Vagina (tissue), 2 donors: Measurements from ENCODE around the gene KLHDC4. TPM values are rescaled to one million over a fixed set of nuclear protein-coding genes. Genes with fewer than 3 reads are reported as not detected.

ENCODE experiments used
- DNase-seq, 2 donors: peaks; one replicate each; pipeline ENCODE4 v3.0.0-alpha.2; 2017; ENCODE audit errors: extremely low spot score in 2 of 2
- H3K27ac ChIP-seq: fragments of 200-600 bp; sonication (generic); one replicate; pipeline ENCODE4 v1.5.1; 2019
- H3K27me3 ChIP-seq: fragments of 200-600 bp; sonication (generic); one replicate; pipeline ENCODE4 v1.5.1; 2019
- H3K36me3 ChIP-seq, 2 donors: fragments of 200-600 bp; sonication (generic); one replicate each; pipeline ENCODE4 v1.5.1; 2017 to 2019
- H3K4me1 ChIP-seq: fragments of 200-600 bp; sonication (generic); one replicate; pipeline ENCODE4 v1.5.1; 2019
- H3K4me3 ChIP-seq, 2 donors: fragments of 200-600 bp; sonication (generic); 1 replicate in 1 of 2; 2 replicates in 1 of 2; pipeline ENCODE4 v1.5.1; 2016 to 2019
- H3K9me3 ChIP-seq: fragments of 200-600 bp; sonication (generic); one replicate; pipeline ENCODE4 v1.5.1; 2019
- POLR2A ChIP-seq, 2 donors: fragments of 450-650 bp; IDR thresholded peaks; one replicate each; pipeline ENCODE4 v1.6.1; 2017; ENCODE audit warnings: antibody characterized with exemption in 2 of 2, mild to moderate bottlenecking in 2 of 2, moderate library complexity in 2 of 2
- POLR2AphosphoS5 ChIP-seq, 2 donors: sonication (generic); formaldehyde crosslinking; IDR thresholded peaks; one replicate each; pipeline ENCODE4 v1.9.0; 2017; ENCODE audit warnings: antibody characterized with exemption in 2 of 2, mild to moderate bottlenecking in 2 of 2, low read depth in 1 of 2; ENCODE audit not compliant: insufficient read depth in 1 of 2
- intact Hi-C: fragments of 100-400 bp; cut with DNase I; formaldehyde crosslinking; loops from one replicate; pipeline ENCODE4 v1.15.1; 2023
- total RNA-seq: library from RNA; depleted of rRNA; stranded (reverse); fragments of >200 nt; gene quantifications from one replicate; pipeline ENCODE4 v1.2.3, GENCODE V29; 2016
- TF ChIP-seq, protein P1 (sequence below), 3 experiments: fragments of 450-650 bp in 2 of 3; fragments of 200-600 bp in 1 of 3; sonication (generic) in 1 of 3; IDR thresholded peaks; one replicate each; pipeline ENCODE4 v1.5.1; 2017 to 2019; ENCODE audit warnings: antibody characterized with exemption in 3 of 3, mild to moderate bottlenecking in 2 of 3, moderate library complexity in 2 of 3

Gene KLHDC4
- total RNA-seq, 1 donor from 2014 or later: 62.9 TPM

DNA sequence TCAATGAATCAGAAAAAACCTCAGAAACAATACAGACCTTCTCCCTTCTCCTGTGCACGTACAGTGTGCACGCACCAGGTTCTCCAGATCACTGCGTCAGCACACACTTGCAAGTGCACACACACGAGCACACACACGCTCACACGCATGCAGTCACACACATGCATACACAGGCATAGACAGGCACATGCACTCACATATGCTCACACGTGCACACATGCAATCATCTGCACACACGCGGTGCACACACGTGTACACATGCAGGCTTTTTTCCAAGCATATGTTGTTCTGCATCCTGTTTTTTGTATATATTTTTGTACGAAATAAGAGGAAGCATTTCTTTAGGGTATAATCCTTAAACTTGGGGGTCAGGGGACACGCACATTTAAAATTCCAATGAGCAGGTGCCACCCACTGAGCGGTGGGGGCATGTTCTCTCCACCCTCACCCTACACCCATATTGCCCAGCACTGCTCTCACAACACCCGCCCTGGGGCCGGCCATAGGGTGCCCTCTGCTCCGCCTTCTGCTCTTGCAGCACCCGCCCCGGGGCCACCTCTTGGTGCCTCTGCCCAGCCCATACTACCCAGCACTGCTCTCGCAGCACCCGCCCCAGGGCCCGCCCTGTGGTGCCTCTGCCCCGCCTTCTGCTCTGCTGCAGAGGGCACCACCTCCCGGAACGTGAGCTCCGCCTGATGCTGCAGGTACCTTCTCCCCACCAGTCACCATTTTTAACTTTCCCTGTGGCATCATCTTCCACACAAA lies 20.9 kb downstream of the KLHDC4 start:
- Histone ChIP-seq H3K27me3 (no peaks in the 10 kb centered on the region), H3K27ac (no peak overlapping the region), H3K4me3 (no peak overlapping the region), H3K4me1 (no peaks in the 10 kb centered on the region), H3K36me3 (peaks cover 0 to 50% of the 10 kb centered on the region in 2 donors), H3K9me3 (no peaks in the 10 kb centered on the region)
- no peak for DNase-seq
- intact Hi-C loops: no loop called here
- TF ChIP-seq POLR2AphosphoS5 (IDR thresholded peaks at IDR 0.05; ENCODE audit: insufficient read depth in 1 of 2, low read depth in 1 of 2) (no peak), POLR2A (IDR thresholded peaks at IDR 0.05) (no peak)
- TF ChIP-seq, protein P1, sequence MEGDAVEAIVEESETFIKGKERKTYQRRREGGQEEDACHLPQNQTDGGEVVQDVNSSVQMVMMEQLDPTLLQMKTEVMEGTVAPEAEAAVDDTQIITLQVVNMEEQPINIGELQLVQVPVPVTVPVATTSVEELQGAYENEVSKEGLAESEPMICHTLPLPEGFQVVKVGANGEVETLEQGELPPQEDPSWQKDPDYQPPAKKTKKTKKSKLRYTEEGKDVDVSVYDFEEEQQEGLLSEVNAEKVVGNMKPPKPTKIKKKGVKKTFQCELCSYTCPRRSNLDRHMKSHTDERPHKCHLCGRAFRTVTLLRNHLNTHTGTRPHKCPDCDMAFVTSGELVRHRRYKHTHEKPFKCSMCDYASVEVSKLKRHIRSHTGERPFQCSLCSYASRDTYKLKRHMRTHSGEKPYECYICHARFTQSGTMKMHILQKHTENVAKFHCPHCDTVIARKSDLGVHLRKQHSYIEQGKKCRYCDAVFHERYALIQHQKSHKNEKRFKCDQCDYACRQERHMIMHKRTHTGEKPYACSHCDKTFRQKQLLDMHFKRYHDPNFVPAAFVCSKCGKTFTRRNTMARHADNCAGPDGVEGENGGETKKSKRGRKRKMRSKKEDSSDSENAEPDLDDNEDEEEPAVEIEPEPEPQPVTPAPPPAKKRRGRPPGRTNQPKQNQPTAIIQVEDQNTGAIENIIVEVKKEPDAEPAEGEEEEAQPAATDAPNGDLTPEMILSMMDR (IDR thresholded peaks at IDR 0.05): no peak

- Histone ChIP-seq H3K9me3 (no peaks in the 10 kb centered on the region), H3K4me1 (no peaks in the 10 kb centered on the region), H3K36me3 (peaks cover 0 to 33% of the 10 kb centered on the region in 2 donors), H3K27me3 (no peaks in the 10 kb centered on the region), H3K27ac (no peak overlapping the region), H3K4me3 (no peak overlapping the region)
- TF ChIP-seq, protein P1 (IDR thresholded peaks at IDR 0.05): no peak
- TF ChIP-seq POLR2AphosphoS5 (IDR thresholded peaks at IDR 0.05; ENCODE audit: insufficient read depth in 1 of 2, low read depth in 1 of 2) (no peak), POLR2A (IDR thresholded peaks at IDR 0.05) (no peak)
- intact Hi-C loops: no loop called here
- DNase-seq: no peak
These were observed 22.9 kb downstream of the KLHDC4 start for GRCh38 chr16:87742781-87743490.

DNA sequence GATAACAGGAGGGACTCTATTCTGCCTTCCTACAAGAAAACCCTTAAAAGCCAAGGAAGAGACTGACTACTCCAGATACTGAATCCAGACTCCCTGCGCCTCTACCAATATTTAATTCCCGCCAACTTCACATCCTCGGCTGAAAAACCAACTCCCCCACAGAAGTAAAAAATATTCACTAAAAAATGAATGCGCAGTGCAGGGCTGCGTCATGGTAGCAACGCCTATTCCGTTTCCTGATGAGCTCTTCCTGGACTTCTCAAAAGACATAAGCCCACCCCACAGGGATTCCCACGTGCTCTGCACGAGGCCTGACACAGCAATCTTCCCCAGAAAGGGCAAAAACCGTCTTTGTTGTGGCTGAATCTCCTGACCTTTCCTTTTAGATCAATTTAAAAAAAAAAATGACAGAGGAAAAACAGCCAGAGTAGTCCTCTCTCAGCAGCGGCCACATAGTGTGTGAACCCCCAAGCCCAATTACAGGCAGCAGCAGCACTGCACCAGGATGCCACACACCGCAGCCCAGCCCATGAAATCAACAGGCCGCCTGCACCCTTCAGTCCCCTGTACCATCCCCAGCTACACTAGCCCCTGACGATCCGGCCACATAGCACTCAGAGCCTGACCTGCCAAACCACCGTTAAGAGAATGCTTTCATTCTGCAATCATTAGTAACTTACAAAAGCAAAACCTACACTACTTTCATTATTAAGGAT lies 23.9 kb downstream of the KLHDC4 start:
- intact Hi-C loops: no loop called here
- TF ChIP-seq, protein P1 (IDR thresholded peaks at IDR 0.05): no peak
- TF ChIP-seq POLR2A (IDR thresholded peaks at IDR 0.05) (no peak), POLR2AphosphoS5 (IDR thresholded peaks at IDR 0.05; ENCODE audit: insufficient read depth in 1 of 2, low read depth in 1 of 2) (no peak)
- H3K36me3 ChIP-seq: peaks cover 0 to 22% of the 10 kb centered on the region in 2 donors

GRCh38 chr16:87740909-87741424 lies 24.8 kb downstream of the KLHDC4 start:
- intact Hi-C loops: no loop called here
- H3K9me3 ChIP-seq: no peaks in the 10 kb centered on the region
- TF ChIP-seq, protein P1 (IDR thresholded peaks at IDR 0.05): no peak
- TF ChIP-seq POLR2AphosphoS5 (IDR thresholded peaks at IDR 0.05; ENCODE audit: insufficient read depth in 1 of 2, low read depth in 1 of 2) (no peak), POLR2A (IDR thresholded peaks at IDR 0.05) (no peak)
- H3K27me3 ChIP-seq: no peaks in the 10 kb centered on the region
- DNase-seq: no peak
- no peaks in the 10 kb centered on the region for H3K4me1 ChIP-seq
- H3K4me3 ChIP-seq: no peak overlapping the region
- H3K36me3 ChIP-seq: peaks cover 0 to 19% of the 10 kb centered on the region in 2 donors
- H3K27ac ChIP-seq: no peak overlapping the region

More for the DNA sequence above, 23.9 kb downstream of the KLHDC4 start:
- no peaks in the 10 kb centered on the region for H3K4me1 ChIP-seq
- no peak overlapping the region for H3K27ac ChIP-seq
- no peak overlapping the region for H3K4me3 ChIP-seq
- no peaks in the 10 kb centered on the region for H3K27me3 ChIP-seq
- no peaks in the 10 kb centered on the region for H3K9me3 ChIP-seq
- DNase-seq: no peak
